Glomerular visceral epithelial cell (primary cell): Measurements from ENCODE around the gene SIDT2.
A peak's percentile ranks its signal among the peaks of the same experiment; 100 is the strongest.

Experiments used
- DNase-seq: peaks from one replicate; pipeline ENCODE4 v3.0.0-alpha.2; 2016; ENCODE audit errors: extremely low spot score

SIDT2 gene

GRCh38 chr11:117189191-117189940, 10.8 kb downstream of the SIDT2 start:
- DNase-seq: no peak

- DNase-seq: no peak
Observed at GRCh38 chr11:117189941-117190544, 11.5 kb downstream of the SIDT2 start.

- DNase-seq: no peak
Observed at GRCh38 chr11:117191680-117192400, 13.3 kb downstream of the SIDT2 start.

GRCh38 chr11:117192401-117192875, 13.9 kb downstream of the SIDT2 start:
- DNase-seq: no peak

- no peak for DNase-seq
Observed at GRCh38 chr11:117193130-117194020, 14.8 kb downstream of the SIDT2 start.

- DNase-seq: no peak
Observed at GRCh38 chr11:117194267-117194666, 15.7 kb downstream of the SIDT2 start.

GRCh38 chr11:117195258-117195657, 16.7 kb downstream of the SIDT2 start:
- no peak for DNase-seq

GRCh38 chr11:117195761-117196160, 17.2 kb downstream of the SIDT2 start:
- DNase-seq: no peak

GRCh38 chr11:117197006-117197405, 18.5 kb downstream of the SIDT2 start:
- DNase-seq: no peak

- no peak for DNase-seq
Observed at GRCh38 chr11:117197516-117198456, 19.2 kb downstream of the SIDT2 start.

GRCh38 chr11:117198613-117199012, 20.1 kb downstream of the SIDT2 start:
- no peak for DNase-seq

GRCh38 chr11:117199053-117199915, 20.7 kb downstream of the SIDT2 start, which contains the start of gene TAGLN:
Gene TAGLN, plus strand, starts transcription at chr11:117199370. Its CDS starts 3,644 bp downstream, at chr11:117203014.
- DNase-seq: peak; percentile 83

GRCh38 chr11:117199916-117200812, 21.6 kb downstream of the SIDT2 start:
- DNase-seq: no peak

GRCh38 chr11:117200813-117201657, 22.5 kb downstream of the SIDT2 start:
- DNase-seq: no peak

- DNase-seq: no peak
Observed at GRCh38 chr11:117201658-117202305, 23.2 kb downstream of the SIDT2 start.

GRCh38 chr11:117202386-117203068, 24.0 kb downstream of the SIDT2 start:
- DNase-seq: no peak
